GM19328 (cell line): ENCODE data around the gene UNC5B.

Experiments used
- ATAC-seq: cut with Tn5 transposase; IDR thresholded peaks from one replicate; pipeline ENCODE4 v1.9.1; 2021; ENCODE audit warnings: mild to moderate bottlenecking, moderate library complexity; ENCODE audit not compliant: unreplicated experiment

The UNC5B gene

DNA sequence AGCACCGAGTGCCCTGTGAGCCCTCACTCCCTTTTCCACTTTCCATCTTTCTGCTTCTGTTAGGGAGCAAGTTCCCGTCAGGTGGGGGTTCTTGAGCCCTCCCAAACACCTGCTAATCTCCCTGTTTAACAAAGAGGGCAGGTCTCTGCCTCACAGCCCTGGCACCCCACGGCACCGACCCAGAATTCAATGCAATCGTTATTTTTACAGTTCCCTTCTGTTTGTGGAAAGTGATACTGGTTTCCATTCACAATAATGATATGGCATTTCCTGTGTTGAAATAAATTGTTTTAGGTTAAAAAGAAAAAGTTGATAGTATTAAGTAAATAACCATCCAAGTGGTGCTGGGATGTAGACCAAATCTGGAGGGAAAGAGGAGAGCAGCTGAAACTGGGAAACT lies 67.8 kb downstream of the UNC5B start:
- ATAC-seq: no peak

DNA sequence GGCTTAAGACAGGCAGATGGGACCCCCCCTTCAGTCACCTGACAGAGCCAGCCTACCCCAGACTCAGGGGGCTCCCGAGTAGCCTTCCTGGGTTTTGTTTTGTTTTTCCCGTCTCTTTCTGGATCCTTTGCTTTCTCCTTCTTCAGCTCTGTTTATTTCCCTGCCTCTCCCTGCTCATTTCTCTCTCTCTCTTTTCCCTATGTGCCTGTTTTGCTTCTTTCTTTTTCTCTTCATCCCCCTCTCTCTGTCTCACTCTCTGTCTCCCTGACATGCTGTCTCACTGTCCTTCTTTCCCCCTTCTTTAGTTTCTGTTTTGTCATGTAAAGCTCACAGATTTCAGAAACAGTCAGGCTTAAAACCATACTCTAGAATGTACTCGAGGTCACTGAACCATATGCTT lies 68.5 kb downstream of the UNC5B start:
- no peak for ATAC-seq

DNA sequence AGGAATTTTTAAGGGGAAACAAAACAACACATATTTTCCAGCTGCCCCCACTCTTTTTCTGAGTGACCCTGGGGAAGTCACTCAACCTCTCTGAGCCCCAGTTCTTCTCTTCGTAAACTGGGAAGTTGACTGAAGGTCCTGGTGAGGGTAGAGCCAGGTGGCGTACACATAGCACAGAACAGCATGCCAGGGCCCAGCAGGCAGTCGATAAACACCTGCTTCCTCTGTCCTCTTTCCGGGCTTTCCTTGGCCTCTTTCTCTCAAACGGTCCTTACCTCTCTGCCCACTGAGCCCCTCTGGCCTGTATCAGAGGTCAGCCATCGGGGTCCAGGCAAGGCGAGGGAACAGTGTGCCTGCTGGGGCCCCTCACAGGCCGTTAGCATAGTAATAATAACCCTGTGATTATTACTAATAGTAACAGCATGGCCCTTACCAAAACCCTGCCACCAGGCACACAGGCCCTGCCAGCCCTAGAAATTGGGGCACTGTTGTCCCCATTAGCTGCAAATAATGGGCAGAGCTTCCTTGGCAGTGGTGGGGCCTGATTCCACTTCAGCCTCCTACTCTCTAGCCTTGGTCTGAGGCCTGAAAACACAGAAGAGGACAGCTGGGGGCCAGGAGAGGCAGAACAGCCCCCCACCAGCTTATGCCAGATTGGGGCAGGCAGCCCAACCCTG lies 69.4 kb downstream of the UNC5B start:
- ATAC-seq: no peak

DNA sequence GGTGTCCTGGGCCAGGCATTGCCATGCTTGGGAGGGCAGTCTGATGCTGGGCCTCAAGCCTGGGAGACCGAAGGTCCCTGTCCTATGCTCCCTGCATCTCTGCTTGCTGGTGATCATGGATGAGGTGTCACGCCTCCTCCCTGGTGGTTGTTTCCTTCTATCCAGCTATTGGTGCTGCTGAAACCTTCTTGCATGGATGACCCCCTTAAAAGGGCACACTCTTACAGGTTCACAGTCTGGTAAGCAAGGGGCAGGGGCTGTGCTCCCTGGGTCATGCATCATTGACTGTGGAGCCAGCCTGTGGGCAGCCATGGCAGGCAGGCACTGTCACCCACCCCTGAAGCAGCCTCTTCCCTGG lies 69.9 kb downstream of the UNC5B start:
- ATAC-seq: no peak

DNA sequence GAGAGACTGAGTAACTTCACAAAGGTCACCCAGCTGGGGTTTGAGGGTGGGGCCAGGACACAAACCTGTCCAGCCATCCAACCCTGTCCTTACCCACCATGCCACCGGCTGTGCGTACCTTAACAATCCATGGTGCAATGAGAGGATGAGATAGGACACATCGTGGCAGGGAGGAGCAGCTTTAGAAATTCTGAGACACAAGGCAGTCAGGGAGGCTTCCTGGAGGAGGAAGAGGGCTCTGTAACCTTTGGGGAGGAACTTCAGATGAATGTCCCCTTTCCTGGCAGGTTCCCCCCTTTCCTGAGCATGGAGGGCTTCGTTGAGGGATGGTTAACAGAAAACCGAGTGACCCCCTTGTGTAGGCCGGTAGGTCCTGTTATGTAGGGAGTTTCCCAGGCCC lies 71.0 kb downstream of the UNC5B start:
- ATAC-seq: no peak

GRCh38 chr10:71283876-71284275 lies 71.5 kb downstream of the UNC5B start:
- ATAC-seq: no peak

DNA sequence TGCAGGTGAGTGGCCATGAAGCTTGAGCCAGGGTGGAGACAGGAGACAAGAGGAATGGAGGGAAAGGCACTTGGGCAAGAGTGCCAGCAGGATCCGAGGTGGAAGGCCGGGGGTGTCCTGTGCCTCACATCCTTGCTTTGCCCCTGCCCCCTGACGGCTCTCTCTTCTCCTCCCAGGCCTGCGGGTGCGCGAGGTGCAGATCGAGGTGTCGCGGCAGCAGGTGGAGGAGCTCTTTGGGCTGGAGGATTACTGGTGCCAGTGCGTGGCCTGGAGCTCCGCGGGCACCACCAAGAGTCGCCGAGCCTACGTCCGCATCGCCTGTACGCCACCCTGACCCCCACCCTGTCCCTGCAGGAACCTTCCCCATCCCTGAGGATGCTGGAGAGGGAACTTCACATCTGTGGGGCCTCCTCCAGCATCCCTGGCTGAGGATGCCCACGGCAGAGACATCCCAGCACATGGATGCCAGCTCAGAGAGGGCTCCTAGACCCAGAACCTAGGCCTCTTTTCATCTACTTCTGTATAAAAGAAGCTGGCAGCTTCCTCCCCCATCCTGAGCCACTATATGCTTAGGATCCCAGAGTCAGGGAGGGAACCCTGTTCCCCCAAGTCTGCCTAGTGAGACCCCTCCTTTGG lies 72.3 kb downstream of the UNC5B start:
- no peak for ATAC-seq

- no peak for ATAC-seq
Measured at GRCh38 chr10:71285180-71285545, 72.8 kb downstream of the UNC5B start.

DNA sequence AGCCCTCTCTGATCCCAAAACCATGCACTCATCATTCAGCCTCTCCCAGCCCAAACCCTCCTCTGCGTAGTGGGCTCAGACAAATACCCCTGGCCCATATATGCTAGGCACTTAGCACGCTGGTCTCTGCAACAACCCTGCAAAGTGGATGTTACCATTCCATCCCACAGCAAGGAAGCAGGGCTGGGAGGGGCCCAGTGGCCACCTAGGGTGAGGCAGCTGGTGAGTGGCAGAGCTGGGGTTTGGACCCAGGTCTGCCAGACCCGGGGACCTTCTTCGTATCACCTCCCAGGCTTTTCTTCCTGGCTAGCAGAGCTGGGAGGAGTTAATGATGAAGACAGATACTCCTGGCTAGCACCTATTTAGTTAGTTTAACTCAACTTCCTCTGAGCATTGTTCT lies 73.6 kb downstream of the UNC5B start:
- ATAC-seq: no peak

GRCh38 chr10:71286521-71287294 lies 74.3 kb downstream of the UNC5B start:
- no peak for ATAC-seq

- ATAC-seq: no peak
Measured at GRCh38 chr10:71287456-71287855, 75.1 kb downstream of the UNC5B start.

- no peak for ATAC-seq
Measured at GRCh38 chr10:71288461-71288860, 76.1 kb downstream of the UNC5B start.

DNA sequence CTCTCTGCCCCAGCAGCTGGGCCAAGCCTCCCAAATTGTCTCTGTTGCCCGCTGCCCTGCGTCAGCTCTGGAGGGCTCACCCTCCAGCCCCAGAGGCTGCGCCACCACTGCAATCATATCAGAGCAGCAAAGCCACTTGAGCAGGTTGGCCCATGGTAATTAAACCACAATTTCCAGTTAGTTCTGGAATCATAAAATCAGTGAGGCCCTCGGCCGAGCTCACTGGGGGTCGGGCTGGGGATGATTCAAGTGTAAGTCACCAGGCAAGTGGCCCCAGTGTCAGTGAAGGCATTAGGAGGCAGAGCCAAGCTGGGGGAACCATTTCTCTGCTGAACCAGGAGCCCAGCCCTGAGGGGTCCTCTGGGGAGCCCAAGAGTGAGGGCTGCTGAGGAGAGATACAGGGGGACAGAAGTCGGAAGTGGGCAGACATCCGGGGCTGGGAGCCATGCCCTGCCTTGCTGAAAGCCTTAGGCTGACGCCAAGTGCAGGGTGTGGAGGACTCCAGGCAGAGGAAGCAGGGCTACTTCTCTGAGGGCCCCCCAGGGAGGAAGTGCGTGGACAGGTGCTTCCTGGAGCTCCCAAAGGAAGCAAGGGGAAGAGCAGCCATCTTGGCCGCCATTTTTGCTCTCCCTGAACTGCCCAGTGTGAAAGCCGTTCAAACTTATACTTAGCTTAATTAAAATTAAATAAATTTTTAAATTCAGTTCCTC lies 77.2 kb downstream of the UNC5B start:
- ATAC-seq: no peak

DNA sequence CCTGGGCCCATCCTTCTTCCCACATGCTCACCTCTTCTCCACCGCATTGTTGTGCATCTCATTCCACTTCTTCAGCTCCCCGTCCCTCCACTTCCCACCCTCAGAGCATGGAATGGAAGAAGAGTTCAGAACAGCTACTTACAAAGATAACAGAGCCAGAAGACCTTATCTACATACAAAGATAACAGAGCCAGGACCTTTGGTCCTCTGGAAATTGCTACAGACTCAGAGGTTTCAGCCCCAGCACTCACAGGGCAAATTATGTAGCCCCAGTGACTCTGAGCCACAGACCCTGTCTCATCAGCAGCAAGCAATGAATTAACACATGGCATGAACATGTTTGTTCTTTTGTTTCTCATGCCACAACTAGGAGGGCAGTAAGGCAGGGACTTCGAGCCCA lies 78.0 kb downstream of the UNC5B start:
- ATAC-seq: no peak

GRCh38 chr10:71290806-71291527 lies 78.6 kb downstream of the UNC5B start:
- ATAC-seq: no peak

DNA sequence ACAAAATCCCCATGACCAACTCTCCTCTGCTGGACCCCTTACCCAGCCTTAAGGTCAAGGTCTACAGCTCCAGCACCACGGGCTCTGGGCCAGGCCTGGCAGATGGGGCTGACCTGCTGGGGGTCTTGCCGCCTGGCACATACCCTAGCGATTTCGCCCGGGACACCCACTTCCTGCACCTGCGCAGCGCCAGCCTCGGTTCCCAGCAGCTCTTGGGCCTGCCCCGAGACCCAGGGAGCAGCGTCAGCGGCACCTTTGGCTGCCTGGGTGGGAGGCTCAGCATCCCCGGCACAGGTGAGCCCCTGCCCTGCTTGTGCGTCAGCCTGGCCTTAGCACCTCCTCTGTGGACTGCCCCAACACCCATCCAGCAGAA lies 79.1 kb downstream of the UNC5B start:
- ATAC-seq: no peak

DNA sequence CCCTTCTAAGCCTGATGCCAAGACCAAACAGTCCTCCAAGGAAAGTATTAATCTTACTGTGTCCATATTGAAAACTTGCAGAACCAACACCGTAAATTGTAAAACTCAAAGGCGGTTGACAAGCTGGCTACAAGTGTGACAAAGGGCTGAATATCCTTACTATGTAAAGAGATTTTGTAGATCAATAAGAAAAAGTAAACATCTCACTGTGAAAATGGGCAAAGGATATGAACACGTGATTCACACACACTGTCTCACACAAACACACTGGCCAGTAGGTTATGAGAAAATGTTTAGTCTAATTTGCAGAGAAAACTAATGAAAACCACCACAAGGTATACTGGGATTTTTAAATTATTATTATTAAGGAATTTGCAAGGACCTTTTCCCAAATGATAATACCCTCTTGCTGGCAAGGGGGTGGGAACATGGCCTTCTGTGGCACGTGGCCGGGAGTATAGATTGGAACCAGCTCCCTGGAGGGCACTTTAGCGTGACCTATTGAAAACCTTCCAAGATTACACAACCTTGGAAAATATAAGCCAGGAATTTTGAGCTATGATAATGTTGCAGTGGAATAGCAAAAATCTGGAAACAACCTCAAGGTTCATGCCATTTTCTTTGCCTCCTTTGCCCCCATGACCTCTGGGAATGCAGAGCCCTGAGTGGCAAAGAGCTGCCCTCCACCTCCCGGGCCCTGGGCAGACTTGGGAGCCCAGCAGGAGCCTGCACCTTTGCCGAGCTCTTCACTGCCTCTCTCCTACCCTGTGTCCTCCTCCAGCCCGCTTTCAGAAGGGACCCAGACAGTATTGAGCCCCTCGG lies 80.5 kb downstream of the UNC5B start:
- ATAC-seq: no peak

DNA sequence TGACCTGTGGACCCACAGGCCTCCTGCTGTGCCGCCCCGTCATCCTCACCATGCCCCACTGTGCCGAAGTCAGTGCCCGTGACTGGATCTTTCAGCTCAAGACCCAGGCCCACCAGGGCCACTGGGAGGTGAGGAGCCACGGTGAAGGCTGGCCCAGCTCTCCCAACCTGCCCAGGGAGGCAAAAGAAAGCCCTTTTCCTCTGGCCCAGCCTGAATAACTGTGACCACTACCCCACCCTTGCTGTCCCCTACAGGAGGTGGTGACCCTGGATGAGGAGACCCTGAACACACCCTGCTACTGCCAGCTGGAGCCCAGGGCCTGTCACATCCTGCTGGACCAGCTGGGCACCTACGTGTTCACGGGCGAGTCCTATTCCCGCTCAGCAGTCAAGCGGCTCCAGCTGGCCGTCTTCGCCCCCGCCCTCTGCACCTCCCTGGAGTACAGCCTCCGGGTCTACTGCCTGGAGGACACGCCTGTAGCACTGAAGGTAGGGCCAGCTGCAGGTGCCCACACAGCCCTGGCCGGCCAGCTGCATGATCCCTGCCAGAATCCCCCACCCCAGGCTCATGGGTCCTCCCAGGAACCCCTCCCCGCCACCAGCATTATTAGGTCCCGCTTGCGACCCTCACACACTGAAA lies 81.2 kb downstream of the UNC5B start:
- ATAC-seq: no peak

DNA sequence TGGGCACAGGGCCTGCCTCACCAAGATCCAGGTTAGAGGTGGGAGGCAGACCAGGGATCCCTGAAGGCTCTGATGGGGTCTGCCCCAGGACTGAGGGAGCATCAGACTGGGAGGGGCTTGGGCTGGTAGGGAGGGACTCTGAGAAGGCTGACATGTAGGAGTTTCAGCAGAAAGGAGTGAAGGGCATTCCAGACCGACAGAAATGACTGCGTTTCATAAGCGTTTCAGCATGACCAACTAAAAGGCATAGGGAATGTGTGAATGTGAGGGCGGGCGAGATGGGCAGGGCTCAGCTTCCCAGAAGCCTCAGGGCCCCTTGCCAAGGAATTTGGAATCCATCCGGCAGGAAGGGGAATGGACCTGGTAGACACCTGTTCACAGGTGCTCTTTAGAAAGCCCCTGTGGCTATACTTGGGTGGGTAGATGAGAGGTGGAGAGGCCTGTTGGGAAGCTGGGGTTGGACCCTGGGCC lies 81.8 kb downstream of the UNC5B start:
- no peak for ATAC-seq

DNA sequence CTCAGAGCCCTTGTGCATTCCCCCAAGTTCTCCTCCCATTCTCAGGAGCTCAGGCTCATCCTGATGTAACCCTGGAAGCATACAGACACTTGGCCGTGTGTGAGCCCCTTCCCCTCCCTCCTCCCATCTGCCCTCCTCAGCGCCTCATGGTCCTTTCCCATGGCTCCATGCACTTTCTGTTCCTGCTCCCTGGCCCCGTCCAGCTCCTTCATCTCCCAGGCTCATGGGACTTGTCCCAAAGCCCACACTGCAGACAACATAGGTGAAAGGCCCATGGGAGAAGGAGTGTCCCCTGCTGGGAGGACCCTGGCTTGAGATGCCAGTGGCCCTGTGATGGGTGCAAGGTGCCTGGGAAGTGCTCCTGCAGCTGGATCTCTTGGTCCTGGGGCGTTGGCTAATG lies 82.5 kb downstream of the UNC5B start:
- ATAC-seq: no peak
